LNCAP (cell line): Measurements from ENCODE around the gene SERPINB6.

Source experiments
- CTCF ChIP-seq: fragments of 450-650 bp; IDR thresholded peaks from 2 replicates; pipeline ENCODE4 v1.5.1; 2017; ENCODE audit warnings: mild to moderate bottlenecking

The SERPINB6 gene

GRCh38 chr6:2909718-2910117, 61.6 kb downstream of the SERPINB6 start:
- no peak for TF ChIP-seq CTCF

GRCh38 chr6:2900821-2901644, 70.3 kb downstream of the SERPINB6 start:
- no peak for TF ChIP-seq CTCF

GRCh38 chr6:2900221-2900807, 71.1 kb downstream of the SERPINB6 start:
- no peak for TF ChIP-seq CTCF

- TF ChIP-seq CTCF, result no peak
These were observed 71.8 kb downstream of the SERPINB6 start for GRCh38 chr6:2899596-2899995.
